GM12878 (cell line): ENCODE results near the gene SLC28A1. TPM values are rescaled to one million over a fixed set of nuclear protein-coding genes. Genes with fewer than 3 reads are reported as not detected.

Experiments used
- ATAC-seq: fragments of 200-7000 bp; cut with Tn5 transposase; 3 replicates; pipeline ENCODE4 v1.9.1; 2020; ENCODE audit warnings: mild to moderate bottlenecking, moderate library complexity
- BruUV-seq: library from RNA; stranded (reverse); fragments of 400-500 nt; replicated peaks from 2 replicates; lab custom pipeline; 2021; lab: Mats Ljungman, UMichigan
- CTCF ChIA-PET: fragments of 300-600 bp; sonication (Branson Sonifier 250); formaldehyde crosslinking; extraction: SDS; loops from one replicate; lab custom pipeline; 2021; ENCODE audit warnings: inconsistent platforms; lab: Yijun Ruan, JAX
- POLR2A ChIA-PET: fragments of 350-600 bp; formaldehyde crosslinking; extraction: SDS; loops from one replicate; lab custom pipeline; 2021; ENCODE audit warnings: inconsistent platforms; lab: Charles Lee
- RAD21 ChIA-PET: fragments of 300-600 bp; sonication (Branson Sonifier 250); formaldehyde crosslinking; loops from one replicate; lab custom pipeline; 2023; ENCODE audit warnings: antibody characterized with exemption; ENCODE audit not compliant: unreplicated experiment; lab: Charles Lee
- SMC1A ChIA-PET: fragments of 300-600 bp; sonication (Branson Sonifier 250); formaldehyde crosslinking; loops from one replicate; lab custom pipeline; 2023; ENCODE audit not compliant: unreplicated experiment, uncharacterized antibody; lab: Charles Lee
- DNase-seq: peaks from one replicate; pipeline ENCODE4 v3.0.0-alpha.2; 2011; ENCODE audit warnings: low read depth, low spot score
- FAIRE-seq: peaks from 3 replicates; lab custom pipeline; 2011; peaks lifted over from hg19 to GRCh38; lab: Jason Lieb, UNC
- H2AFZ ChIP-seq: 2 replicates; pipeline ENCODE4 v1.6.0; 2011; ENCODE audit warnings: low read depth, low read length, control low read depth; ENCODE audit not compliant: control insufficient read depth
- H3K27ac ChIP-seq: 2 replicates; pipeline ENCODE4 v1.5.1; 2011; ENCODE audit warnings: control low read depth; ENCODE audit not compliant: control insufficient read depth, insufficient read depth
- H3K27me3 ChIP-seq, 2 experiments: replicated peaks in 1 of 2; 2 replicates each; pipeline versions ENCODE4 v1.6.0 to v1.6.1; 2011; ENCODE audit warnings: low read length in 1 of 2; ENCODE audit not compliant: control insufficient read depth in 2 of 2, insufficient read depth in 2 of 2
- H3K36me3 ChIP-seq, 2 experiments: 2 replicates each; pipeline ENCODE4 v1.5.1; 2011; ENCODE audit warnings: low read length in 1 of 2; ENCODE audit not compliant: control insufficient read depth in 2 of 2, insufficient read depth in 2 of 2
- H3K4me1 ChIP-seq: 2 replicates; pipeline ENCODE4 v1.6.1; 2011; ENCODE audit warnings: mild to moderate bottlenecking, low read length, moderate library complexity, mixed read lengths; ENCODE audit not compliant: control insufficient read depth, insufficient read depth
- H3K4me2 ChIP-seq: 2 replicates; pipeline ENCODE4 v1.6.0; 2011; ENCODE audit warnings: control low read depth; ENCODE audit not compliant: control insufficient read depth, insufficient read depth
- H3K4me3 ChIP-seq: fragments of 200-600 bp; sonication (generic); 2 replicates; pipeline ENCODE4 v1.5.1; 2016
- H3K79me2 ChIP-seq: 2 replicates; pipeline ENCODE4 v1.6.0; 2011; ENCODE audit warnings: low read length; ENCODE audit not compliant: control insufficient read depth, insufficient read depth
- H3K9ac ChIP-seq: 2 replicates; pipeline ENCODE4 v1.8.0; 2011; ENCODE audit warnings: low read length, control low read depth, mixed read lengths; ENCODE audit not compliant: control insufficient read depth, insufficient read depth
- H3K9me3 ChIP-seq: replicated peaks from 3 replicates; pipeline ENCODE4 v1.5.1; 2011; ENCODE audit warnings: mild to moderate bottlenecking, low read length; ENCODE audit not compliant: control insufficient read depth, insufficient read depth
- H4K20me1 ChIP-seq: 2 replicates; pipeline ENCODE4 v1.6.0; 2011; ENCODE audit not compliant: control insufficient read depth, insufficient read depth
- ELK1 ChIP-seq: IDR thresholded peaks from 2 replicates; pipeline ENCODE4 v1.6.1; 2012; ENCODE audit warnings: low read depth, low read length, improper control_type of control experiment
- IKZF2 ChIP-seq, 2 experiments: fragments of 450-650 bp; IDR thresholded peaks; 2 replicates each; pipeline ENCODE4 v1.6.1; 2017; ENCODE audit warnings: mild to moderate bottlenecking in 2 of 2, moderate library complexity in 2 of 2
- KAT2A ChIP-seq: conservative IDR thresholded peaks from 2 replicates; pipeline ENCODE4 v1.6.1; 2011; ENCODE audit warnings: low read depth, low read length; ENCODE audit not compliant: control insufficient read depth
- MEF2A ChIP-seq: IDR thresholded peaks from 2 replicates; pipeline ENCODE4 v1.6.1; 2011; ENCODE audit warnings: low read depth, mild to moderate bottlenecking, low read length, moderate library complexity; ENCODE audit not compliant: insufficient read depth
- PRDM15 ChIP-seq: fragments of 450-650 bp; formaldehyde crosslinking; IDR thresholded peaks from 2 replicates; pipeline ENCODE4 v1.4.0; 2020; ENCODE audit warnings: mild to moderate bottlenecking, moderate library complexity
- SMARCA5 ChIP-seq: fragments of 450-650 bp; IDR thresholded peaks from 2 replicates; pipeline ENCODE4 v1.6.1; 2017; ENCODE audit warnings: mild to moderate bottlenecking
- SREBF1 ChIP-seq: IDR thresholded peaks from 2 replicates; pipeline ENCODE4 v1.6.1; 2012; ENCODE audit warnings: mild to moderate bottlenecking, low read length
- TCF12 ChIP-seq: IDR thresholded peaks from 2 replicates; pipeline ENCODE4 v1.6.1; 2011; ENCODE audit warnings: low read depth, mild to moderate bottlenecking, low read length
- ZNF24 ChIP-seq: fragments of 450-650 bp; IDR thresholded peaks from 2 replicates; pipeline ENCODE4 v1.6.1; 2017; ENCODE audit warnings: antibody characterized with exemption, mild to moderate bottlenecking
- ZNF592 ChIP-seq: fragments of 450-650 bp; IDR thresholded peaks from 2 replicates; pipeline ENCODE4 v1.6.1; 2017; ENCODE audit warnings: mild to moderate bottlenecking, moderate library complexity
- WGBS: methylation state at CpG from one replicate; pipeline ENCODE4 v1.1.6; 2016; ENCODE audit warnings: low lambda C conversion rate; ENCODE audit not compliant: insufficient replicate concordance, insufficient coverage; ENCODE audit errors: missing lambda C conversion rate; 5-methylcytosine and 5-hydroxymethylcytosine counted together
- in situ Hi-C: fragments of 300-500 bp; cut with MboI; formaldehyde crosslinking; loops from 9 replicates; pipeline ENCODE4 v1.14.3; 2018; ENCODE audit warnings: mixed read lengths
- intact Hi-C: fragments of 100-400 bp; cut with micrococcal nuclease; formaldehyde crosslinking; loops from one replicate; pipeline ENCODE4 v1.14.2; 2022; ENCODE audit not compliant: unreplicated experiment
- polyA plus RNA-seq, 11 experiments: library from polyadenylated mRNA; depleted of rRNA in 4 of 11; unstranded in 6 of 11; stranded (reverse) in 5 of 11; fragments of >200 nt; fragmentation: Nextera tagmentation in 4 of 11; fragmentation: Illumina TruSeq in 1 of 11; extraction: Ambion mirVana in 4 of 11; extraction: Trizol in 1 of 11; gene quantifications; 1 replicate in 1 of 11; 2 replicates in 10 of 11; pipeline versions ENCODE4 v1.2.1 to v1.2.3, GENCODE V29; 2011 to 2016; ENCODE audit warnings: inconsistent platforms in 2 of 11, missing spikeins in 2 of 11, low read depth in 1 of 11
- total RNA-seq, 4 experiments: library from RNA; depleted of rRNA in 3 of 4; stranded (reverse); fragments of >200 nt in 3 of 4; fragmentation: Illumina TruSeq in 1 of 4; extraction: Trizol in 1 of 4; gene quantifications; 2 replicates each; pipeline versions ENCODE4 v1.2.1 to v1.2.3, GENCODE V29; 2013 to 2021

SLC28A1 gene
- total and polyA plus RNA-seq, 10 of the 15 experiments (the other 5 are each of a cell fraction or from before 2014, with no cell fraction given) = not detected

DNA sequence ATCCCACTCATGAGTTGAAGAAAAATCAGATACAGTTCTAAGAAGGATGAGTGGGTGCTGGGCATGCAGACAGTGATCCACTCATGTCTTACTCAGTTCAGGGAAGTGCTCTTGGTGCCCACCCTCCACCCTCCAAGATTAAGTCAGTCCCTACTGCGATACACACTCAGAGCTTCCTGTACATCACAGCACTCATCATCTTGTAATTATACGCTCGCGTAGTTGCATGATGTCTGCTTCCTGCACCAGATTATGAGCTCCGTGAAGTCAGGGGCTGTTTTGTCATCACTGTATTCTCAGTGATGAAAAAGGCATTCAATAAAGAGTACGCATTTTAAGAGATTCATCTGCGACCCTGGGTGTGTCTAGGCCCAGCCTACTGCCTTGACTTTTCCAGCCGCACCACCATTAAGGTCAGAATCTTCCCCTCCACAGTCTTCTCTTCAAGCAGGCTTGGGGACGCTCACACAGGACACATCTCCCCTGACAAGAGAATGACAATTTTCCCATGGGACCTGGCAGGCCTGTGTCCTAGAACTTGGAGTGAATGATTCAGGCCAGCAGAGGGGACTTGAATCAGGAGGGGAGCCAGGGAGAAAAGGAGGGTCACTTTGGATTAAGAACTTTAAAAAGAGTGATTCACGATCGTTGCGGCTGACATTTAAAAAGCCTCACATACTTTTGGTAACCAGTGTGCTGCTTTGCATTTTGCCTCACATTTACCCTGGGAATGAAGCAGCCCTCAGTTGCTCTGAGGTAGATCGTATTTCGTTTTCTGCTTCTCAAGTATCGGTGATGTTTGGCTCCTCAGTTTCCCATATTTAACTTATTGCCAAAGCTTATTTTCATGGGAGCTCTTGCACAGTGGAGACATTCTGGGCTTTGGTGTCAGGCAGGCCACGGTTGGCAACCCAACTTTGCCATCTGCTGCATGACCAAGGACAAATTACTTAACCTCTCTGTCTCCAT lies 89.3 kb downstream of the SLC28A1 start:
- Histone ChIP-seq H3K4me2 (no peak overlapping the region), H3K4me3 (no peak overlapping the region), H3K27me3 (no peaks in the 10 kb centered on the region), H3K27ac (no peak overlapping the region), H4K20me1 (no peaks in the 10 kb centered on the region), H3K9ac (no peak overlapping the region), H3K36me3 (no peaks in the 10 kb centered on the region), H3K9me3 (no peaks in the 10 kb centered on the region), H3K79me2 (no peaks in the 10 kb centered on the region), H3K4me1 (peaks cover 9% of the 10 kb centered on the region), H2AFZ (no peak overlapping the region)
- in situ Hi-C loops (no loop called here), intact Hi-C loops (no loop called here)
- WGBS = 77% methylated on average over 16 of the region's 16 CpGs
- TF ChIP-seq ZNF24 (no peak), KAT2A (no peak), ELK1 (no peak), PRDM15 (CRISPR knock-in tag) (no peak), SMARCA5 (no peak), MEF2A (no peak), IKZF2 (IDR thresholded peaks at IDR 0.05) (no peak), TCF12 (no peak), ZNF592 (no peak), SREBF1 (no peak)
- ChIA-PET POLR2A (no interaction called here), SMC1A (interaction anchor here (1.1 to 2.7 kb wide), 3 partner anchors 17 to 274 kb away, joined by 3 to 9 read pairs (median 4); no protein-coding TSS in a partner anchor), CTCF (interaction anchor here (1.0 kb wide), 1 partner anchor 14 kb away, joined by 3 read pairs; no protein-coding TSS in a partner anchor), RAD21 (no interaction called here)
- BruUV-seq = no TSS peak
- DNase-seq (no peak), FAIRE-seq (no peak), ATAC-seq (no peak)
